ENCODE measurements around the gene TXNRD1. TPM values are rescaled to one million over a fixed set of nuclear protein-coding genes. Genes with fewer than 3 reads are reported as not detected.

TXNRD1 gene
- total and polyA plus RNA-seq, 7 donors, result 55.9 to 188 (median 121) TPM

GRCh38 chr12:104350211-104351056, 134.9 kb downstream of the TXNRD1 start:
- TF ChIP-seq CTCF (IDR thresholded peaks at IDR 0.05) (no peak), POLR2A (IDR thresholded peaks at IDR 0.05) (no peak), POLR2AphosphoS5 (IDR thresholded peaks at IDR 0.05) (no peak), EP300 (IDR thresholded peaks at IDR 0.05) (no peak)
- Histone ChIP-seq H3K27ac (no peak overlapping the region), H3K36me3 (peaks cover 10 to 94% (median 42%) of the 10 kb centered on the region in 4 donors), H3K4me1 (peaks cover 0 to 9% (median 0%) of the 10 kb centered on the region in 4 donors), H3K4me3 (no peak overlapping the region), H3K27me3 (no peaks in the 10 kb centered on the region), H3K9me3 (no peaks in the 10 kb centered on the region)
- intact Hi-C loops (cut with DNase I), result no loop called here
- DNase-seq, result no peak
- 87 to 92% methylated on average over 8 of the region's 8 CpGs for WGBS, 2 donors

- no peak for DNase-seq
- 98 to 99% methylated on average over 4 of the region's 4 CpGs for WGBS, 2 donors
- no peak overlapping the region for H3K4me3 ChIP-seq
- peaks cover 10 to 86% (median 35%) of the 10 kb centered on the region in 4 donors for H3K36me3 ChIP-seq
- H3K4me1 ChIP-seq, result peaks cover 0 to 9% (median 0%) of the 10 kb centered on the region in 4 donors
- intact Hi-C loops (cut with DNase I), result no loop called here
- no peak overlapping the region for H3K27ac ChIP-seq
- no peak for TF ChIP-seq POLR2A (IDR thresholded peaks at IDR 0.05)
- TF ChIP-seq POLR2AphosphoS5 (IDR thresholded peaks at IDR 0.05), result no peak
- no peak for TF ChIP-seq CTCF (IDR thresholded peaks at IDR 0.05)
- no peak for TF ChIP-seq EP300 (IDR thresholded peaks at IDR 0.05)
- H3K9me3 ChIP-seq, result no peaks in the 10 kb centered on the region
- no peaks in the 10 kb centered on the region for H3K27me3 ChIP-seq
These were observed 135.7 kb downstream of the TXNRD1 start for GRCh38 chr12:104351057-104351983.

- Histone ChIP-seq H3K27me3 (no peaks in the 10 kb centered on the region), H3K4me3 (no peak overlapping the region), H3K4me1 (peaks cover 0 to 9% (median 0%) of the 10 kb centered on the region in 4 donors), H3K27ac (no peak overlapping the region), H3K36me3 (peaks cover 10 to 77% (median 35%) of the 10 kb centered on the region in 4 donors), H3K9me3 (no peaks in the 10 kb centered on the region)
- TF ChIP-seq POLR2A (IDR thresholded peaks at IDR 0.05) (no peak), EP300 (IDR thresholded peaks at IDR 0.05) (no peak), POLR2AphosphoS5 (IDR thresholded peaks at IDR 0.05) (no peak), CTCF (IDR thresholded peaks at IDR 0.05) (no peak)
- intact Hi-C loops (cut with DNase I), result no loop called here
- DNase-seq, result no peak
- 96% methylated on average over 3 of the region's 3 CpGs for WGBS, 2 donors
These were observed 136.6 kb downstream of the TXNRD1 start for GRCh38 chr12:104352106-104352713.

GRCh38 chr12:104353012-104353981, 137.7 kb downstream of the TXNRD1 start:
- H3K27ac ChIP-seq, result no peak overlapping the region
- intact Hi-C loops (cut with DNase I), result no loop called here
- peaks cover 7 to 66% (median 28%) of the 10 kb centered on the region in 4 donors for H3K36me3 ChIP-seq
- 90 to 93% methylated on average over 17 of the region's 17 CpGs for WGBS, 2 donors
- DNase-seq, result no peak
- no peak for TF ChIP-seq POLR2A (IDR thresholded peaks at IDR 0.05)
- no peak for TF ChIP-seq CTCF (IDR thresholded peaks at IDR 0.05)
- no peak for TF ChIP-seq EP300 (IDR thresholded peaks at IDR 0.05)
- TF ChIP-seq POLR2AphosphoS5 (IDR thresholded peaks at IDR 0.05), result no peak
- H3K27me3 ChIP-seq, result no peaks in the 10 kb centered on the region
- H3K4me3 ChIP-seq, result no peak overlapping the region
- peaks cover 0 to 9% (median 0%) of the 10 kb centered on the region in 4 donors for H3K4me1 ChIP-seq
- no peaks in the 10 kb centered on the region for H3K9me3 ChIP-seq
